ENCODE data around the gene GALNT4. TPM values are rescaled to one million over a fixed set of nuclear protein-coding genes. Genes with fewer than 3 reads are reported as not detected.

Gene GALNT4
- total RNA-seq, 4 donors from 2014 or later = 11.5 to 37.2 (median 26.1) TPM

DNA sequence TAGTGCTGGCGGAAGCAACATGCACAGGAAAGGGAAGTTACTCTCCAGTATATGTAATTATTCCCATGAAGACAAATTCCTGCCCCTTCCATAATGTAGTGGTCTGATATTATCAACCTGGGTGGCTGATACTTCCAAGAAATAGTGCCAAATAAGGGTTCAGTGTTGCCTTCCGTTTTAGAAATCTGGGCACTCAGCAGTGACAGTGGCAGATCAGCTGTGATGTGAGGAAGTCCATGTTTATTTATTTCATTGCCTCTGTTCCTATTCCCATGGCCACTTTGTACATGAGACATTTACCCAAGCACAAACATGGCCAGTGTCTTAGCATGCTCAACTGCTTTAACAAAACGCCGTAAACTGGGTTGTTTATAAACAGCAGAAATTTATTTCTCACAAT is 21.6 kb upstream of the GALNT4 start:
- Histone ChIP-seq H3K4me1 (peaks cover 0 to 17% (median 10%) of the 10 kb centered on the region in 4 donors), H3K27me3 (no peaks in the 10 kb centered on the region), H3K9me3 (no peaks in the 10 kb centered on the region), H3K27ac (no peak overlapping the region), H3K36me3 (no peaks in the 10 kb centered on the region), H3K4me3 (no peak overlapping the region)
- 77 to 84% methylated on average over 4 of the region's 4 CpGs for WGBS, 2 donors (ENCODE audit: low coverage in 1 of 2)
- intact Hi-C loops (cut with DNase I; ENCODE audit: low total_unique reads) = no loop called here
- no peak for DNase-seq
- in situ Hi-C loops (cut with MboI; ENCODE audit: low pct_ligation_motif_present in 1 of 4, low pct_unique_long_range_greater_than_20kb in 1 of 4, low sequenced_read_pairs in 3 of 4) = loop anchor here in 3 of 4 donors (10.0 kb wide), 2 partner anchors 419 to 559 kb away; no protein-coding TSS in a partner anchor
- TF ChIP-seq EP300 (IDR thresholded peaks at IDR 0.05; ENCODE audit: low read depth) = no peak
- no peak for TF ChIP-seq POLR2A (IDR thresholded peaks at IDR 0.05)
- TF ChIP-seq, protein P1, sequence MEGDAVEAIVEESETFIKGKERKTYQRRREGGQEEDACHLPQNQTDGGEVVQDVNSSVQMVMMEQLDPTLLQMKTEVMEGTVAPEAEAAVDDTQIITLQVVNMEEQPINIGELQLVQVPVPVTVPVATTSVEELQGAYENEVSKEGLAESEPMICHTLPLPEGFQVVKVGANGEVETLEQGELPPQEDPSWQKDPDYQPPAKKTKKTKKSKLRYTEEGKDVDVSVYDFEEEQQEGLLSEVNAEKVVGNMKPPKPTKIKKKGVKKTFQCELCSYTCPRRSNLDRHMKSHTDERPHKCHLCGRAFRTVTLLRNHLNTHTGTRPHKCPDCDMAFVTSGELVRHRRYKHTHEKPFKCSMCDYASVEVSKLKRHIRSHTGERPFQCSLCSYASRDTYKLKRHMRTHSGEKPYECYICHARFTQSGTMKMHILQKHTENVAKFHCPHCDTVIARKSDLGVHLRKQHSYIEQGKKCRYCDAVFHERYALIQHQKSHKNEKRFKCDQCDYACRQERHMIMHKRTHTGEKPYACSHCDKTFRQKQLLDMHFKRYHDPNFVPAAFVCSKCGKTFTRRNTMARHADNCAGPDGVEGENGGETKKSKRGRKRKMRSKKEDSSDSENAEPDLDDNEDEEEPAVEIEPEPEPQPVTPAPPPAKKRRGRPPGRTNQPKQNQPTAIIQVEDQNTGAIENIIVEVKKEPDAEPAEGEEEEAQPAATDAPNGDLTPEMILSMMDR (IDR thresholded peaks at IDR 0.05) = no peak
- TF ChIP-seq POLR2AphosphoS5 (IDR thresholded peaks at IDR 0.05) = no peak

DNA sequence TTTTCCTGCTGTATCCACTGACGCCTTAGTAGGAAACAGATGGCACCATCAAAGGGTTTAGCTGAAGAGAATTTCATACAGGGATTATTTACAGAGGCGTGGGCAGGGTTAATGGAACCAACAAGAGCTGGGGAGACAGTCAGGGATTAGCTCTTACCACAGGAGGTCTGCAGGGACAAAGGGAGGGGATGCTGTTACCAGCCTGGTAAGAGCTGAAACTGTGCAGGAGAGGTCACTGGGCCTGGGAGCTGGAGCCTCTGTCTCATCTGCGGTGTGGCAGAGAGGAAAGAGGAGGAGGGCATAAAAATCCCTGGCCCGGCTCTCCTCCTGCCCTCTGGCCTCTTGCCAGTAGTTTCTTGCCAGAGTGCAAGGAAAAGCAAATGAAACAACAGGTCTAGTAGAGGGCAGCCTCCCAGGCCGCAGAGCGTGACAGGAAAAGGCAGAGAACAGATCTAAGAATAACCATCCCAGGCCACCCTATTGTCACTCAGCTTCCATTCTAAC is 20.1 kb upstream of the GALNT4 start:
- in situ Hi-C loops (cut with MboI; ENCODE audit: low pct_ligation_motif_present in 1 of 4, low pct_unique_long_range_greater_than_20kb in 1 of 4, low sequenced_read_pairs in 3 of 4) = loop anchor here in 3 of 4 donors (10.0 kb wide), 2 partner anchors 420 to 560 kb away; no protein-coding TSS in a partner anchor
- DNase-seq = peak; percentile 33
- intact Hi-C loops (cut with DNase I; ENCODE audit: low total_unique reads) = no loop called here
- Histone ChIP-seq H3K4me3 (no peak overlapping the region), H3K4me1 (peaks cover 0 to 17% (median 10%) of the 10 kb centered on the region in 4 donors), H3K27ac (no peak overlapping the region), H3K27me3 (no peaks in the 10 kb centered on the region), H3K36me3 (no peaks in the 10 kb centered on the region), H3K9me3 (no peaks in the 10 kb centered on the region)
- 28 to 43% methylated on average over 3 to 6 of the region's 6 CpGs for WGBS, 2 donors (ENCODE audit: low coverage in 1 of 2)
- TF ChIP-seq, protein P1 (IDR thresholded peaks at IDR 0.05) = no peak
- TF ChIP-seq POLR2A (IDR thresholded peaks at IDR 0.05) (no peak), EP300 (IDR thresholded peaks at IDR 0.05; ENCODE audit: low read depth) (no peak), POLR2AphosphoS5 (IDR thresholded peaks at IDR 0.05) (no peak)

DNA sequence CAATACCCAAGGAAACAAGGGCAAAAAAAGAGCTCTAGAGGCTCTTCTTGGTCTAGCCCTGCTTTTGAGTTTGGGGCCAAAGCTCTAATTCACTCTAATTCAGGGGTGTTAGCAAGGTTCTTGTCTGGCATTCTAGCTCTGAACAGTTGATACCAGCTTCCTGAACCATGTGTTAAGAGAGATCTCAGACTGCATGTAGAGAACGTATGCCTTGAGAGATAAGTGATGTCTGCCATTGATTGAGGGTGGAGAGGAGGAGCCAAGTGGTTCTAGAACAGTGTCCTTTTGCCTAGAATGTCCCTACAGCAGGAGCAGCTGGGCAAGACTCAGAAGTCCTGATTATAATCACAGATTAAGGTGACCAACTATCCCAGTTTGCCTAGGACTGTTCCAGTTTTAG is 19.4 kb upstream of the GALNT4 start:
- TF ChIP-seq POLR2AphosphoS5 (IDR thresholded peaks at IDR 0.05) (no peak), POLR2A (IDR thresholded peaks at IDR 0.05) (no peak), EP300 (IDR thresholded peaks at IDR 0.05; ENCODE audit: low read depth) (no peak)
- TF ChIP-seq, protein P1 (IDR thresholded peaks at IDR 0.05) = no peak
- Histone ChIP-seq H3K9me3 (no peaks in the 10 kb centered on the region), H3K27me3 (no peaks in the 10 kb centered on the region), H3K4me1 (peaks cover 0 to 17% (median 10%) of the 10 kb centered on the region in 4 donors), H3K4me3 (no peak overlapping the region), H3K36me3 (no peaks in the 10 kb centered on the region), H3K27ac (no peak overlapping the region)
- intact Hi-C loops (cut with DNase I; ENCODE audit: low total_unique reads) (no loop called here), in situ Hi-C loops (cut with MboI; ENCODE audit: low pct_ligation_motif_present in 1 of 4, low pct_unique_long_range_greater_than_20kb in 1 of 4, low sequenced_read_pairs in 3 of 4) (loop anchor here in 3 of 4 donors (10.0 kb wide), 2 partner anchors 421 to 561 kb away; no protein-coding TSS in a partner anchor)
- WGBS, 2 donors (ENCODE audit: low coverage in 1 of 2) = 96% methylated on average over 1 of the region's 1 CpG; no CpG with 5 or more reads in 1 of the 2 donors
- no peak for DNase-seq

DNA sequence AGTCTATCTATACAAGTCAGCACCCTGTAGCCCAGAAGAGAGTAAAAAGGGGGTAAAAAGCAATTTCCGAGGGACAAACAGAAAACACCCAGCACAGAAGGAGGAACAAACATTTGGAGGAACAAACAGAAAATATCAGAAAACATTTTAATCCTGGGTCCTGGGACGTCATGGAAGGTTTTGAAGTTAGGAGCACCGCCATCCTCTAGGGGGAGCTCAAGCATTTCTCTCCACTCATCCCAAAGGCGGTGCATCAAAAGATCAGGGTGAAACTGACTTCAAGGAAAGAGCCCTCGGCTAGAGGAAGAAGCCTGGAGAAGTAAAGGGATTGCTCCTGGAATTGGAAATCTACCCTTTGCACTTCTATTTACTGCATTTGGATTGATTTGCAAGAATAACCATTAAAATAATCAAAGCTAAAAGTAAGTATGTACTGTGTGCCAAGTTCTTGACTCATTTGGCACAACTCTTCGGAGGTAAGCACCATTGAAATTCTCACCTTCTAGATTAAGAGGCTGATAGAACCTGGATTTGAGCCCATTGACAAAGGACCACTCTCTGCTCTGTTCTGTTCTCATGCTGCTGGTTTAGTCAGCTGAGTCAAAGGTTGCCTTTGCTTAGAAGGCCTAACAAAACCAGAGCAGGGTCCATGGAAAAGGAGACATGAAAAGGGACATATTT is 18.5 kb upstream of the GALNT4 start:
- Histone ChIP-seq H3K27me3 (no peaks in the 10 kb centered on the region), H3K9me3 (no peaks in the 10 kb centered on the region), H3K4me3 (no peak overlapping the region), H3K4me1 (peaks cover 0 to 17% (median 10%) of the 10 kb centered on the region in 4 donors), H3K36me3 (no peaks in the 10 kb centered on the region), H3K27ac (no peak overlapping the region)
- peak; percentile 77 for DNase-seq
- WGBS, 2 donors (ENCODE audit: low coverage in 1 of 2) = 15 to 17% methylated on average over 3 to 6 of the region's 6 CpGs
- in situ Hi-C loops (cut with MboI; ENCODE audit: low pct_ligation_motif_present in 1 of 4, low pct_unique_long_range_greater_than_20kb in 1 of 4, low sequenced_read_pairs in 3 of 4) (loop anchor here in 3 of 4 donors (10.0 kb wide), 2 partner anchors 422 to 562 kb away; no protein-coding TSS in a partner anchor), intact Hi-C loops (cut with DNase I; ENCODE audit: low total_unique reads) (no loop called here)
- no peak for TF ChIP-seq POLR2A (IDR thresholded peaks at IDR 0.05)
- TF ChIP-seq, protein P1 (IDR thresholded peaks at IDR 0.05) = peak; percentile 81 to 92 (median 85)
